ENCODE measurements around the gene GALM. TPM values are rescaled to one million over a fixed set of nuclear protein-coding genes. Genes with fewer than 3 reads are reported as not detected.

GALM gene
- total RNA-seq, 2 experiments from 2014 or later: 38.3 to 40.6 TPM

DNA sequence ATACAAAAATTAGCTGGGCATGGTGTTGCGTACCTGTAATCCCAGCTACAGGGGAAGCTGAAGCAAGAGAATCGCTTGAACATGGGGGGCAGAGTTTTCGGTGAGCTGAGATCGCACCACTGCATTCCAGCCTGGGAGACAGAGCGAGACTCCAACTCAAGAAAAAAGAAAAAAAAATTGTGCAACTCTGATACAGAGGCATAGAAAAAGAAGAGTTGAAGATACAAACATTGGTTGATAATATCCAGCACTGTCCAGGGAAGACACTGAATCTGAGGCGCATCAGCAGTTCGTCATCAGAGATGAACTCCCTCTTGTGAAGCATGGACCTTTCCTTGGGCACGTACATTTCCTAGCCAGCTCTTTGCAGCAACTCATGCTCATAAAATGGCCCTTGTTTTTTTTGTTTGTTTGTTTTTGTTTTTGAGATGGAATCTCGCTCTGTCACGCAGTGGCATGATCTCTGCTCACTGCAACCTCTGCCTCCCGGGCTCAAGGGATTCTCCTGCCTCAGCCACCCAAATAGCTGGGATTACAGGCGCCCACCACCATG is 16.7 kb upstream of the GALM start:
- intact Hi-C loops (cut with micrococcal nuclease): no loop called here
- no peak overlapping the region for H3K4me3 Mint-ChIP-seq
- POLR2A ChIA-PET: interaction anchor here (1.1 to 3.7 kb wide), 2 partner anchors 16 to 33 kb away, joined by 3 to 22 read pairs; partner anchors contain the start of gene GALM
- no peak overlapping the region for H3K27ac Mint-ChIP-seq
- no peak for TF ChIP-seq CTCF (IDR thresholded peaks at IDR 0.05)
- H3K4me1 Mint-ChIP-seq (ENCODE audit: low read depth): peaks cover 43% of the 10 kb centered on the region
- H3K9me3 Mint-ChIP-seq: no peaks in the 10 kb centered on the region
- CTCF ChIA-PET: interaction anchor here (1.5 to 2.4 kb wide), 2 partner anchors 45 to 73 kb away, joined by 4 to 10 read pairs; no protein-coding TSS in a partner anchor
- H3K36me3 Mint-ChIP-seq (ENCODE audit: low read depth): no peaks in the 10 kb centered on the region
- no peaks in the 10 kb centered on the region for H3K27me3 Mint-ChIP-seq
- no peak for DNase-seq
- no peak for ATAC-seq

DNA sequence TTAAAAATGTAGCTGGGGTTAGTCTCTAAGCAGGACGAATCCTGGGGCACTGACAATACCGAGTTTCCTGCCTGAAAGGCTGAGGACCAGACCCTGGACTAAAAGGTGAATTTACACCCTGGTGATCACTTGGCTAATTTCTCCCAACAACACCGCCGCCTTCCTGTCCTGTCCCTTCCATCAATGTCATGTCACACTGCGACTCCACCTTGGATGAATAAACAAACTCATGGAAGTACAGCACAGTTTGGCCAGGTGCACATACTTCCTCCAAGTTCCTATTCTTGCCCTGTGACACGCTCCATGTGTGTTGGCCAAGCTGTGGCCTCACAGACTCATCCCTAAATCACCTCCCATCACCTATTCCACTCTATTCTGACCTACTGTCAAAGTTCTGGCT is 15.9 kb upstream of the GALM start:
- ATAC-seq: no peak
- CTCF ChIA-PET: interaction anchor here (1.0 to 2.4 kb wide), 3 partner anchors 46 to 72 kb away, joined by 4 to 10 read pairs (median 5); no protein-coding TSS in a partner anchor
- Mint-ChIP-seq H3K27ac (no peak overlapping the region), H3K27me3 (no peaks in the 10 kb centered on the region), H3K36me3 (ENCODE audit: low read depth) (no peaks in the 10 kb centered on the region), H3K9me3 (no peaks in the 10 kb centered on the region), H3K4me3 (no peak overlapping the region), H3K4me1 (ENCODE audit: low read depth) (peaks cover 46% of the 10 kb centered on the region)
- no peak for TF ChIP-seq CTCF (IDR thresholded peaks at IDR 0.05)
- POLR2A ChIA-PET: interaction anchor here (1.2 to 3.7 kb wide), 2 partner anchors 15 to 101 kb away, joined by 3 to 22 read pairs; partner anchors contain the start of genes GALM and SRSF7
- no peak for DNase-seq
- intact Hi-C loops (cut with micrococcal nuclease): loop anchor here (5.0 kb wide), 1 partner anchor 72 kb away; no protein-coding TSS in a partner anchor

- POLR2A ChIA-PET: interaction anchor here (1.2 to 3.7 kb wide), 2 partner anchors 15 to 101 kb away, joined by 3 to 22 read pairs; partner anchors contain the start of genes GALM and SRSF7
- H3K4me1 Mint-ChIP-seq (ENCODE audit: low read depth): peaks cover 52% of the 10 kb centered on the region
- intact Hi-C loops (cut with micrococcal nuclease): loop anchor here (5.0 kb wide), 1 partner anchor 72 kb away; no protein-coding TSS in a partner anchor
These were observed 15.2 kb upstream of the GALM start for GRCh38 chr2:38650717-38651116.

GRCh38 chr2:38652431-38653273 is 13.3 kb upstream of the GALM start:
- intact Hi-C loops (cut with micrococcal nuclease): loop anchor here (1.0 to 5.0 kb wide), 3 partner anchors 15 to 70 kb away; partner anchors contain the start of gene HNRNPLL
- H3K27me3 Mint-ChIP-seq: no peaks in the 10 kb centered on the region
- DNase-seq (peak; percentile 27), ATAC-seq (peak; percentile 5)
- no peak for TF ChIP-seq CTCF (IDR thresholded peaks at IDR 0.05)
- ChIA-PET POLR2A (interaction anchor here (0.6 to 4.7 kb wide), 12 partner anchors 9 to 98 kb away, joined by 3 to 124 read pairs (median 4); partner anchors contain the start of genes GALM, HNRNPLL and SRSF7), CTCF (interaction anchor here (0.7 to 3.8 kb wide), 13 partner anchors 9 to 99 kb away, joined by 3 to 48 read pairs (median 6); partner anchors contain the start of genes GALM, HNRNPLL and SRSF7)
- H3K27ac Mint-ChIP-seq: peak overlapping the region; percentile 88
- H3K9me3 Mint-ChIP-seq: no peaks in the 10 kb centered on the region
- peaks cover 56% of the 10 kb centered on the region for H3K4me1 Mint-ChIP-seq (ENCODE audit: low read depth)
- H3K36me3 Mint-ChIP-seq (ENCODE audit: low read depth): no peaks in the 10 kb centered on the region
- H3K4me3 Mint-ChIP-seq: peak overlapping the region; percentile 28

More at GRCh38 chr2:38650717-38651116, 15.2 kb upstream of the GALM start:
- H3K4me3 Mint-ChIP-seq: no peak overlapping the region
- no peak for TF ChIP-seq CTCF (IDR thresholded peaks at IDR 0.05)
- no peaks in the 10 kb centered on the region for H3K27me3 Mint-ChIP-seq
- ATAC-seq (no peak), DNase-seq (no peak)
- no peak overlapping the region for H3K27ac Mint-ChIP-seq
- CTCF ChIA-PET: interaction anchor here (1.0 to 3.8 kb wide), 3 partner anchors 15 to 71 kb away, joined by 4 to 48 read pairs (median 5); partner anchors contain the start of gene GALM
- no peaks in the 10 kb centered on the region for H3K36me3 Mint-ChIP-seq (ENCODE audit: low read depth)
- H3K9me3 Mint-ChIP-seq: no peaks in the 10 kb centered on the region

Data from activated CD8-positive, alpha-beta T cell treated with anti-CD3 and anti-CD28 coated beads for 36 hours (primary cell).